Measurements from ENCODE around the gene DPP4. TPM values are rescaled to one million over a fixed set of nuclear protein-coding genes. Genes with fewer than 3 reads are reported as not detected.

Gene DPP4
- total and polyA plus RNA-seq, 2 donors (not counting 3 experiments of a cell fraction or from before 2014, with no cell fraction given): 0.84 to 6.2 TPM

DNA sequence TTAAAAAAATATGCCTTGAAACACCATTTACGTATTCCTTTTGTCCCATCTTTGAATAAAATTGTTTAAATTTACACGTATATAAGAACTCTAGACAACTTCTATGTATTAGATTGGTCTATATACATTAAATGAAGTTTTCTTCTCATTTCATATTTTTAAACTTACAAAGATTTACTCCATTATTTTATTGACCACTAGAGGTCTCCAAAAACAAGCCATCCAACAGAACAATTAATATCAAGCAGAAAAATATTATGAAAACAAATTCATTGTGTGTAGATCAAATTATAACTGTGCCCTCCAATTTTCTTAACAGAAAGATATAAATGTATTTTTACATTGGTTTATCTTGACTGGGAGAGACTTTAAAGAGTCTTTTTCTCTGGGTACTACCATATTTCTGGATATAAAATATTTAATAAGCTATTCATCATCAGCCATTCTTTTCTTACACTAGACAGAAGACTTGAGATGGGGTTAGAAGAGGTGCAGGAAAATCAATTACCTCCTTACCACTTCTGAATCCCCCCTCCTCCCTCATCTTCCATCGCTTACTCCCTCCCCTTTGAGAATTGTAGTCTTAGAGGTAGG is 66.5 kb downstream of the DPP4 start:
- no peaks in the 10 kb centered on the region for H3K9me1 ChIP-seq (replicated peaks; ENCODE audit: control insufficient read depth, extremely low read depth, insufficient read depth, low read length)
- DNase-seq (ENCODE audit: low read depth, low spot score) (peak; percentile 38), FAIRE-seq (no peak)
- POLR2A ChIA-PET: no interaction called here
- no peak overlapping the region for H2AFZ ChIP-seq (ENCODE audit: low read depth, low read length)
- H3K9me3 ChIP-seq (replicated peaks; ENCODE audit: control insufficient read depth, insufficient read depth, low read length): no peaks in the 10 kb centered on the region
- no peaks in the 10 kb centered on the region for H3K4me1 ChIP-seq (ENCODE audit: control insufficient read depth, extremely low read depth, insufficient read depth, low read length)
- H3K4me2 ChIP-seq (ENCODE audit: insufficient read depth, low read length): no peak overlapping the region
- dilution Hi-C loops (cut with MboI; ENCODE audit: extremely low pct_ligation_motif_present, low sequenced_read_pairs): no loop called here
- H3K27me3 ChIP-seq (ENCODE audit: control insufficient read depth in 2 of 2, insufficient read depth in 2 of 2, low read length in 2 of 2): no peaks in the 10 kb centered on the region
- intact Hi-C loops (cut with micrococcal nuclease): loop anchor here (1.0 to 5.0 kb wide), 3 partner anchors 117 to 420 kb away; no protein-coding TSS in a partner anchor
- H4K20me1 ChIP-seq (replicated peaks; ENCODE audit: control insufficient read depth, extremely low read depth, insufficient read depth, low read length): no peaks in the 10 kb centered on the region
- H3K36me3 ChIP-seq (ENCODE audit: control insufficient read depth in 2 of 2, extremely low read depth in 1 of 2, insufficient read depth in 2 of 2, low read length in 2 of 2): no peaks in the 10 kb centered on the region
- H3K4me3 ChIP-seq (replicated peaks in 1 of 3; ENCODE audit: insufficient read depth in 1 of 3, low read depth in 1 of 3, low read length in 3 of 3): no peak overlapping the region
- BruUV-seq (replicated peaks): no TSS peak
- no peak overlapping the region for H3K27ac ChIP-seq (ENCODE audit: insufficient read depth, low read depth, low read length)
- CTCF ChIA-PET: interaction anchor here (0.6 to 1.9 kb wide), 48 partner anchors 9 to 421 kb away, joined by 3 to 70 read pairs (median 4); partner anchors contain the start of genes DPP4 and GCG
- H3K79me2 ChIP-seq (ENCODE audit: control insufficient read depth, insufficient read depth, low read length): no peaks in the 10 kb centered on the region
- H3K9ac ChIP-seq (replicated peaks; ENCODE audit: extremely low read depth, insufficient read depth, low read length): no peak overlapping the region
- TF ChIP-seq JUN (IDR thresholded peaks at IDR 0.05; ENCODE audit: borderline replicate concordance, insufficient read depth, insufficient read length, low read depth): no peak
- TF ChIP-seq CTCF (IDR thresholded peaks at IDR 0.05; ENCODE audit: extremely low read depth in 1 of 2, insufficient read depth in 1 of 2, low read depth in 1 of 2, low read length in 2 of 2): peak; percentile 21 to 29

DNA sequence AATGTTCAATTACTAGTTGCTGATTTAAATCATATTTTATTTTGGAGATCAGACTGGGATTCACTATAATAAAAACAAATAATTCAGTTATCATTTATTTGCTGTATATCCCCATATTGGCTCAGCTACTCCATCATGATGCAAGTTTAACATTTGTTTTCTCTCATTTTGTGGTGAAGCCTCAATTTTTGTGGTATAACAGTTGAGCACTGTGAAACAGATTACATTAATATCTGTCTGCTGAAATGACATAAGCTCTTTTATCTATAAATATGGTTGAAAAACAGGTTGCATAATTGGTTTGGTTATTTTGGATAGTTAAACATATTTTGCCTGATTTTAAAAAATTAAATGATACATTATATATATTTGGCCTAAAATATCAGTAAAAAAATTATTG is 67.7 kb downstream of the DPP4 start:
- Histone ChIP-seq H3K27ac (ENCODE audit: insufficient read depth, low read depth, low read length) (no peak overlapping the region), H3K4me3 (replicated peaks in 1 of 3; ENCODE audit: insufficient read depth in 1 of 3, low read depth in 1 of 3, low read length in 3 of 3) (no peak overlapping the region), H3K4me2 (ENCODE audit: insufficient read depth, low read length) (no peak overlapping the region), H4K20me1 (replicated peaks; ENCODE audit: control insufficient read depth, extremely low read depth, insufficient read depth, low read length) (no peaks in the 10 kb centered on the region), H3K4me1 (ENCODE audit: control insufficient read depth, extremely low read depth, insufficient read depth, low read length) (no peaks in the 10 kb centered on the region), H3K9me3 (replicated peaks; ENCODE audit: control insufficient read depth, insufficient read depth, low read length) (no peaks in the 10 kb centered on the region), H3K27me3 (ENCODE audit: control insufficient read depth in 2 of 2, insufficient read depth in 2 of 2, low read length in 2 of 2) (no peaks in the 10 kb centered on the region), H3K36me3 (ENCODE audit: control insufficient read depth in 2 of 2, extremely low read depth in 1 of 2, insufficient read depth in 2 of 2, low read length in 2 of 2) (no peaks in the 10 kb centered on the region), H3K9me1 (replicated peaks; ENCODE audit: control insufficient read depth, extremely low read depth, insufficient read depth, low read length) (no peaks in the 10 kb centered on the region), H3K9ac (replicated peaks; ENCODE audit: extremely low read depth, insufficient read depth, low read length) (no peak overlapping the region), H3K79me2 (ENCODE audit: control insufficient read depth, insufficient read depth, low read length) (no peaks in the 10 kb centered on the region), H2AFZ (ENCODE audit: low read depth, low read length) (no peak overlapping the region)
- no peak for DNase-seq (ENCODE audit: low read depth, low spot score)
- intact Hi-C loops (cut with micrococcal nuclease) (loop anchor here (5.0 kb wide), 2 partner anchors 296 to 419 kb away; no protein-coding TSS in a partner anchor), dilution Hi-C loops (cut with MboI; ENCODE audit: extremely low pct_ligation_motif_present, low sequenced_read_pairs) (no loop called here)
- POLR2A ChIA-PET: no interaction called here
- TF ChIP-seq MAX (IDR thresholded peaks at IDR 0.05; ENCODE audit: insufficient read depth, insufficient read length): no peak
- no peak for TF ChIP-seq FOS (IDR thresholded peaks at IDR 0.05; ENCODE audit: borderline replicate concordance, insufficient read depth, low read length)
- TF ChIP-seq POLR2AphosphoS5 (IDR thresholded peaks at IDR 0.05; ENCODE audit: insufficient read depth, low read depth, low read length): no peak
- TF ChIP-seq MYC (IDR thresholded peaks at IDR 0.05; ENCODE audit: low read depth, low read length): no peak
- TF ChIP-seq JUN (IDR thresholded peaks at IDR 0.05; ENCODE audit: borderline replicate concordance, insufficient read depth, insufficient read length, low read depth): no peak
- no peak for TF ChIP-seq POLR2A (IDR thresholded peaks at IDR 0.05; ENCODE audit: low read depth, low read length)
- BruUV-seq (replicated peaks): no TSS peak
- FAIRE-seq: no peak
- CTCF ChIA-PET: interaction anchor here (0.7 to 1.9 kb wide), 4 partner anchors 10 to 419 kb away, joined by 3 to 7 read pairs (median 4); no protein-coding TSS in a partner anchor
